CD4-positive, alpha-beta memory T cell (primary cell): ENCODE measurements around the gene TFIP11. TPM values are rescaled to one million over a fixed set of nuclear protein-coding genes. Genes with fewer than 3 reads are reported as not detected.

Source experiments
- CTCF ChIA-PET: fragments of 350-600 bp; sonication (Branson Sonifier 250); formaldehyde crosslinking; loops from one replicate; lab custom pipeline; 2021; ENCODE audit warnings: inconsistent platforms; ENCODE audit not compliant: partially characterized antibody; lab: Charles Lee
- POLR2A ChIA-PET: fragments of 350-600 bp; sonication (Branson Sonifier 250); formaldehyde crosslinking; loops from one replicate; lab custom pipeline; 2021; ENCODE audit not compliant: partially characterized antibody; lab: Charles Lee
- DNase-seq, 5 donors: peaks; one replicate each; pipeline versions ENCODE4 v3.0.0 to v3.0.0-alpha.2; 2020 to 2022; ENCODE audit warnings: mixed read lengths in 1 of 5
- H3K27ac ChIP-seq: one replicate; pipeline ENCODE4 v1.7.0; 2013; ENCODE audit warnings: low read depth, low read length
- H3K27me3 ChIP-seq: 2 replicates; pipeline ENCODE4 v1.7.0; 2013; ENCODE audit warnings: mild to moderate bottlenecking, low read length, moderate library complexity; ENCODE audit not compliant: insufficient read depth
- H3K36me3 ChIP-seq: 2 replicates; pipeline ENCODE4 v1.7.0; 2013; ENCODE audit warnings: mild to moderate bottlenecking, low read length, moderate library complexity; ENCODE audit not compliant: insufficient read depth
- H3K4me1 ChIP-seq: 2 replicates; pipeline ENCODE4 v1.7.0; 2013; ENCODE audit warnings: mild to moderate bottlenecking, low read length, moderate library complexity; ENCODE audit not compliant: insufficient read depth
- H3K4me3 ChIP-seq, 2 donors: one replicate each; pipeline ENCODE4 v1.7.0; 2013; ENCODE audit warnings: low read length in 2 of 2, mild to moderate bottlenecking in 1 of 2
- H3K9me3 ChIP-seq, 2 donors: one replicate each; pipeline ENCODE4 v1.7.0; 2013; ENCODE audit warnings: low read length in 2 of 2, control low read depth in 1 of 2; ENCODE audit not compliant: control insufficient read depth in 1 of 2
- H3K27ac Mint-ChIP-seq, 7 donors: one replicate each; pipeline ENCODE4 v1.8.0; 2020 to 2021; ENCODE audit warnings: mixed read lengths in 7 of 7, mild to moderate bottlenecking in 6 of 7, inconsistent platforms in 3 of 7, moderate library complexity in 3 of 7
- H3K27me3 Mint-ChIP-seq, 2 donors: one replicate each; pipeline ENCODE4 v1.8.0; 2020 to 2021; ENCODE audit warnings: mixed read lengths in 2 of 2
- H3K36me3 Mint-ChIP-seq, 2 donors: one replicate each; pipeline ENCODE4 v1.8.0; 2020 to 2021; ENCODE audit warnings: mixed read lengths in 2 of 2, inconsistent platforms in 1 of 2, mild to moderate bottlenecking in 1 of 2
- H3K4me1 Mint-ChIP-seq, 4 donors: one replicate each; pipeline ENCODE4 v1.8.0; 2020 to 2021; ENCODE audit warnings: mixed read lengths in 4 of 4, mild to moderate bottlenecking in 1 of 4
- H3K4me3 Mint-ChIP-seq, 8 donors: one replicate each; pipeline ENCODE4 v1.8.0; 2020 to 2021; ENCODE audit warnings: mixed read lengths in 8 of 8, mild to moderate bottlenecking in 7 of 8, moderate library complexity in 6 of 8, inconsistent platforms in 3 of 8
- H3K9me3 Mint-ChIP-seq, 8 donors: one replicate each; pipeline ENCODE4 v1.8.0; 2020 to 2021; ENCODE audit warnings: mixed read lengths in 8 of 8, mild to moderate bottlenecking in 5 of 8, inconsistent platforms in 3 of 8, moderate library complexity in 1 of 8
- intact Hi-C: fragments of 100-400 bp; cut with micrococcal nuclease; formaldehyde crosslinking; loops from one replicate; pipeline ENCODE4 v1.15.1; 2023
- polyA plus RNA-seq, 2 donors: library from polyadenylated mRNA; unstranded; fragments of 300-500 nt; fragmentation: Illumina TruSeq; gene quantifications; one replicate each; pipeline ENCODE4 v1.2.3, GENCODE V29; 2021
- total RNA-seq, 2 experiments: library from RNA; stranded (reverse); gene quantifications; one replicate each; pipeline ENCODE4 v1.2.3, GENCODE V29; 2021

The TFIP11 gene
- total and polyA plus RNA-seq, 4 experiments from 2014 or later: 22.2 to 74.5 (median 59.0) TPM

GRCh38 chr22:26542831-26543230 is 30.6 kb upstream of the TFIP11 start:
- Mint-ChIP-seq H3K4me3 (no peak overlapping the region), H3K36me3 (peaks cover 17 to 36% of the 10 kb centered on the region in 2 donors), H3K27me3 (no peaks in the 10 kb centered on the region), H3K4me1 (peaks cover 17 to 31% (median 23%) of the 10 kb centered on the region in 4 donors), H3K9me3 (no peaks in the 10 kb centered on the region), H3K27ac (peak overlapping the region in 4 of 7 donors; percentile 24 to 92 (median 62))
- H3K9me3 ChIP-seq: no peaks in the 10 kb centered on the region
- peaks cover 15% of the 10 kb centered on the region for H3K4me1 ChIP-seq
- no peak overlapping the region for H3K27ac ChIP-seq
- intact Hi-C loops: no loop called here
- no peak overlapping the region for H3K4me3 ChIP-seq
- CTCF ChIA-PET: no interaction called here
- POLR2A ChIA-PET: interaction anchor here (1.1 kb wide), 1 partner anchor 58 kb away, joined by 3 read pairs; no protein-coding TSS in a partner anchor
- no peaks in the 10 kb centered on the region for H3K27me3 ChIP-seq
- no peak for DNase-seq
- peaks cover 22% of the 10 kb centered on the region for H3K36me3 ChIP-seq

DNA sequence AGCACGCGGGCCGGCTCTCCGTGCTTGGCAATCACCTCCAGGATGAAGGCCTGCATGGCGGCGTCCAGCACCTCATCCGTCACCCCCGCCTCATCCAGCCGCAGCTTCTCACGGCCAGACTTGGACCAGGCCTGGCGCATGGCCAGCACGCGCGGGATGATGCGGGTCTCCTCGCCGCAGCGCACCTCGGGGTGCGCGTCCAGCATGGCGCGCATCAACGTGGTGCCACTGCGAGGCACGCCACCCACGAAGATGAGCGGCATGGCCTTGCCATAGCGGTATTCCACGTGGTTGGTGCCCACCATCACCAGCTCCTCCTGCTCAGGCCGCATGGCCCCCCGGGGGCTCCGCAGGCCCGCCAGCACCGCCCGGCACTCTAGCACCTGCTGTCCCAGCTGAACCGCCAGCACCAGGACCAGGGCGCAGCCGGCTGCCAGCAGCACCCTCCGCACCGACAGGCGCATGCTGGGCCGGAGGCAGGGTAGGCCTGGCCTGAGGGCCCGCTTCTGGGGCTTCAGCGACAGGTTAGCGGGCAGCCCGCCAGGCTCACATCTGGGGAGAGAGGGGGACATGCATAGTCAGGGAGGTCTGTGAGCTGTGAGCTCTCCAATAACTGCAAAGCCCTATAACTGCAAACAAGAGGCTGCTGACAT is 29.0 kb upstream of the TFIP11 start:
- CTCF ChIA-PET: interaction anchor here (1.0 kb wide), 1 partner anchor 177 kb away, joined by 4 read pairs; no protein-coding TSS in a partner anchor
- intact Hi-C loops: no loop called here

DNA sequence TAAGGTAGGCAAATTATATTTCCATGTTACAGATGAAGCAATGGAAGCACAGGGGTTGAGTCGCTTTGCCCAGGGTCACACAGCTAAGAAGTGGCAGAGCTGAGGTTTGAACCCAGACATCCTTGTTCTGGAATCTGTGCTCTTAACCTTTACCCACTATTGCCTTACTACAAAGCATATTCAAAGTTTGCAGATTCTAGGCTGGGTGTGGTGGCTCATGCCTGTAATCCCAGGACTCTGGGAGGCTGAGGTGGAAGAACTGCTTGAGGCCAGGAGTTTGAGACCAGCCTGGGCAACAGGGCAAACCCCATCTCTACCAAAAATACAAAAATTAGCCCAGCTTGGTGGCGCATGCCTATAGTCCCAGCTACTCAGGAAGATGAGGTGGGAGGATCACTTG is 27.8 kb upstream of the TFIP11 start:
- H3K36me3 ChIP-seq: peaks cover 34% of the 10 kb centered on the region
- Mint-ChIP-seq H3K4me1 (peaks cover 10 to 21% (median 13%) of the 10 kb centered on the region in 4 donors), H3K4me3 (no peak overlapping the region), H3K36me3 (peaks cover 21 to 46% of the 10 kb centered on the region in 2 donors), H3K9me3 (no peaks in the 10 kb centered on the region), H3K27me3 (no peaks in the 10 kb centered on the region), H3K27ac (peak overlapping the region in 1 of 7 donors; percentile 57)
- ChIA-PET POLR2A (no interaction called here), CTCF (interaction anchor here (0.6 kb wide), 1 partner anchor 126 kb away, joined by 3 read pairs; no protein-coding TSS in a partner anchor)
- H3K4me3 ChIP-seq: no peak overlapping the region
- no peak for DNase-seq
- no peaks in the 10 kb centered on the region for H3K9me3 ChIP-seq
- no peaks in the 10 kb centered on the region for H3K27me3 ChIP-seq
- intact Hi-C loops: no loop called here
- H3K4me1 ChIP-seq: peaks cover 15% of the 10 kb centered on the region
- H3K27ac ChIP-seq: no peak overlapping the region

More for the DNA sequence above, 29.0 kb upstream of the TFIP11 start:
- Histone ChIP-seq H3K27ac (no peak overlapping the region), H3K9me3 (no peaks in the 10 kb centered on the region), H3K36me3 (peaks cover 29% of the 10 kb centered on the region), H3K4me3 (no peak overlapping the region), H3K27me3 (no peaks in the 10 kb centered on the region), H3K4me1 (peaks cover 15% of the 10 kb centered on the region)
- Mint-ChIP-seq H3K27ac (no peak overlapping the region), H3K9me3 (no peaks in the 10 kb centered on the region), H3K4me1 (peaks cover 7 to 16% (median 11%) of the 10 kb centered on the region in 4 donors), H3K4me3 (no peak overlapping the region), H3K36me3 (peaks cover 15 to 36% of the 10 kb centered on the region in 2 donors), H3K27me3 (no peaks in the 10 kb centered on the region)
- POLR2A ChIA-PET: no interaction called here
- no peak for DNase-seq

- peaks cover 40% of the 10 kb centered on the region for H3K36me3 ChIP-seq
- H3K4me3 ChIP-seq: no peak overlapping the region
- no peaks in the 10 kb centered on the region for H3K4me1 ChIP-seq
- Mint-ChIP-seq H3K27ac (no peak overlapping the region), H3K4me1 (peaks cover 4 to 6% (median 5%) of the 10 kb centered on the region in 4 donors), H3K9me3 (no peaks in the 10 kb centered on the region), H3K36me3 (peaks cover 21 to 56% of the 10 kb centered on the region in 2 donors), H3K4me3 (no peak overlapping the region), H3K27me3 (no peaks in the 10 kb centered on the region)
- no peaks in the 10 kb centered on the region for H3K9me3 ChIP-seq
- H3K27ac ChIP-seq: no peak overlapping the region
- ChIA-PET CTCF (no interaction called here), POLR2A (no interaction called here)
- no peaks in the 10 kb centered on the region for H3K27me3 ChIP-seq
- no peak for DNase-seq
- intact Hi-C loops: no loop called here
Measured at GRCh38 chr22:26536762-26537134, 24.5 kb upstream of the TFIP11 start.

GRCh38 chr22:26536056-26536761 is 23.9 kb upstream of the TFIP11 start:
- Histone ChIP-seq H3K9me3 (no peaks in the 10 kb centered on the region), H3K4me3 (no peak overlapping the region), H3K4me1 (no peaks in the 10 kb centered on the region), H3K27ac (no peak overlapping the region), H3K36me3 (peaks cover 46% of the 10 kb centered on the region), H3K27me3 (no peaks in the 10 kb centered on the region)
- H3K9me3 Mint-ChIP-seq: no peaks in the 10 kb centered on the region
- intact Hi-C loops: no loop called here
- DNase-seq: no peak
- H3K4me3 Mint-ChIP-seq: no peak overlapping the region
- H3K4me1 Mint-ChIP-seq: peaks cover 4 to 6% (median 5%) of the 10 kb centered on the region in 4 donors
- H3K36me3 Mint-ChIP-seq: peaks cover 22 to 62% of the 10 kb centered on the region in 2 donors
- no peaks in the 10 kb centered on the region for H3K27me3 Mint-ChIP-seq
- H3K27ac Mint-ChIP-seq: peak overlapping the region in 1 of 7 donors; percentile 42
- CTCF ChIA-PET: interaction anchor here (1.6 kb wide), 1 partner anchor 33 kb away, joined by 6 read pairs; no protein-coding TSS in a partner anchor
- POLR2A ChIA-PET: interaction anchor here (0.6 kb wide), 1 partner anchor 55 kb away, joined by 4 read pairs; no protein-coding TSS in a partner anchor

DNA sequence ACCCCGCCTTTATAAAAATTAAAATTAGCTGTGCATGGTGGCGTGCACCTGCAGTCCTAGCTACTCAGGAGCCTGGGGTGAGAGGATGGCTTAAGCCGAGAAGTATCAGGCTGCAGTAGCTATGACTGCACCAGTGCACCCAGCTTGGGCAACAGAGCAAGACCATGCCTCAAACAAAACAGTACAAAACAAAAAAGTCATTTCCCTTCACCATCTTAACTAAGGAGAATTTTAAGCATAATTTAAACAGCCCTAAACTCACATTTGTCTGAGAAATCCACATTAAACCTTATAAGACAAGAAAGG is 23.3 kb upstream of the TFIP11 start:
- H3K27me3 ChIP-seq: no peaks in the 10 kb centered on the region
- Mint-ChIP-seq H3K4me1 (peaks cover 4 to 6% (median 5%) of the 10 kb centered on the region in 4 donors), H3K36me3 (peaks cover 23 to 66% of the 10 kb centered on the region in 2 donors), H3K9me3 (no peaks in the 10 kb centered on the region), H3K4me3 (no peak overlapping the region), H3K27me3 (no peaks in the 10 kb centered on the region), H3K27ac (peak overlapping the region in 3 of 7 donors; percentile 13 to 30 (median 17))
- H3K27ac ChIP-seq: no peak overlapping the region
- no peaks in the 10 kb centered on the region for H3K4me1 ChIP-seq
- no peak for DNase-seq
- intact Hi-C loops: no loop called here
- H3K4me3 ChIP-seq: no peak overlapping the region
- H3K9me3 ChIP-seq: no peaks in the 10 kb centered on the region
- H3K36me3 ChIP-seq: peaks cover 44% of the 10 kb centered on the region
- POLR2A ChIA-PET: interaction anchor here (0.6 kb wide), 1 partner anchor 56 kb away, joined by 4 read pairs; no protein-coding TSS in a partner anchor
- CTCF ChIA-PET: interaction anchor here (1.6 kb wide), 1 partner anchor 33 kb away, joined by 6 read pairs; no protein-coding TSS in a partner anchor
